Epithelial cell of proximal tubule (primary cell): ENCODE measurements around the gene FUT7. TPM values are rescaled to one million over a fixed set of nuclear protein-coding genes. Genes with fewer than 3 reads are reported as not detected.
A peak's percentile ranks its signal among the peaks of the same experiment; 100 is the strongest.
"Not testable (repeated sequence)": the region's sequence is repeated elsewhere in the genome, so short reads cannot be mapped to it uniquely, and the experiment has no call there.

Source experiments
- DNase-seq: peaks from one replicate; pipeline ENCODE4 v3.0.0-alpha.2; 2011; ENCODE audit warnings: low read depth
- H3K4me3 ChIP-seq: 2 replicates; pipeline ENCODE4 v1.5.1; 2011; ENCODE audit warnings: low read depth, mild to moderate bottlenecking, low read length
- CTCF ChIP-seq: conservative IDR thresholded peaks from 2 replicates; pipeline ENCODE4 v1.5.1; 2012; ENCODE audit warnings: low read depth, mild to moderate bottlenecking, low read length
- total RNA-seq: library from RNA; depleted of rRNA; stranded (reverse); fragments of >200 nt; gene quantifications from 2 replicates; pipeline ENCODE4 v1.2.3, GENCODE V29; 2015

Gene FUT7
- total RNA-seq, 1 donor from 2014 or later = not detected

- DNase-seq = no peak
- H3K4me3 ChIP-seq = no peak overlapping the region
- TF ChIP-seq CTCF = no peak
Measured at GRCh38 chr9:137006116-137007003, 25.5 kb downstream of the FUT7 start.

GRCh38 chr9:137004285-137004684 is 27.6 kb downstream of the FUT7 start:
- TF ChIP-seq CTCF = peak; percentile 29
- DNase-seq = not testable (repeated sequence)

GRCh38 chr9:137002646-137003041 is 29.2 kb downstream of the FUT7 start:
- no peak for DNase-seq
- no peak overlapping the region for H3K4me3 ChIP-seq
- no peak for TF ChIP-seq CTCF

More at GRCh38 chr9:137004285-137004684, 27.6 kb downstream of the FUT7 start:
- not testable (repeated sequence) for H3K4me3 ChIP-seq

- DNase-seq = no peak
- no peak overlapping the region for H3K4me3 ChIP-seq
- no peak for TF ChIP-seq CTCF
Measured at GRCh38 chr9:137001857-137002645, 29.8 kb downstream of the FUT7 start.

GRCh38 chr9:137000177-137000930 is 31.5 kb downstream of the FUT7 start:
- TF ChIP-seq CTCF = no peak
- no peak for DNase-seq
- no peak overlapping the region for H3K4me3 ChIP-seq

- H3K4me3 ChIP-seq = no peak overlapping the region
- no peak for DNase-seq
- peak; percentile 14 for TF ChIP-seq CTCF
Measured at GRCh38 chr9:136997830-136998234, 34.1 kb downstream of the FUT7 start.
